Mesangial cell (primary cell): ENCODE data around the gene MST1. TPM values are rescaled to one million over a fixed set of nuclear protein-coding genes. Genes with fewer than 3 reads are reported as not detected.

Experiments
- total RNA-seq: library from RNA; depleted of rRNA; stranded (reverse); fragments of >200 nt; gene quantifications from 2 replicates; pipeline ENCODE4 v1.2.3, GENCODE V29; 2015

MST1 gene
- total RNA-seq = 6.0 and 61.0 TPM in 2 replicates

GRCh38 chr3:49689046-49689907 lies at the start of gene MST1, which contains the start of gene RNF123:
Gene MST1 (minus strand): TSS chr3:49689474. CDS start chr3:49688691, 783 bp downstream.
Gene RNF123 (plus strand): TSS chr3:49689557. CDS start chr3:49691166, 1,609 bp downstream.

GRCh38 chr3:49723628-49724551 lies 34.6 kb upstream of the MST1 start, which contains the start of gene GMPPB:
Gene GMPPB (minus strand): TSS chr3:49723951. CDS start chr3:49723726, 225 bp downstream.

GRCh38 chr3:49719214-49719884 lies 30.1 kb upstream of the MST1 start, which contains the start of gene AMIGO3:
Gene AMIGO3 (minus strand): TSS chr3:49719684. CDS start chr3:49719465, 219 bp downstream.

GRCh38 chr3:49673715-49674496 lies 15.4 kb downstream of the MST1 start, which contains the start of gene APEH:
Gene APEH (plus strand): TSS chr3:49674351. CDS start chr3:49674402, 51 bp downstream.

Other genes starting within 250 kb of the MST1 start
- 95.2 and 104 TPM in 2 replicates for gene DAG1, start 219.2 kb downstream of the MST1 start, total RNA-seq
- gene BSN, start 135.0 kb downstream of the MST1 start, total RNA-seq = 0.33 and 1.1 TPM in 2 replicates
- 148 and 154 TPM in 2 replicates for gene APEH, start 15.1 kb downstream of the MST1 start, total RNA-seq
- gene RNF123, start 83 bp upstream of the MST1 start, total RNA-seq = 21.0 and 38.0 TPM in 2 replicates
- 0.16 and 1.4 TPM in 2 replicates for gene AMIGO3, start 30.2 kb upstream of the MST1 start, total RNA-seq
- 18.3 and 72.4 TPM in 2 replicates for gene GMPPB, start 34.5 kb upstream of the MST1 start, total RNA-seq
- 32.9 and 51.1 TPM in 2 replicates for gene IP6K1, start 97.1 kb upstream of the MST1 start, total RNA-seq
- gene CDHR4, start 110.4 kb upstream of the MST1 start, total RNA-seq = not detected in 2 replicates
- 0.76 and 0.81 TPM in 2 replicates for gene INKA1, start 113.8 kb upstream of the MST1 start, total RNA-seq
- gene UBA7, start 124.5 kb upstream of the MST1 start, total RNA-seq = 7.0 and 22.6 TPM in 2 replicates
- gene TRAIP, start 167.1 kb upstream of the MST1 start, total RNA-seq = 3.4 and 11.9 TPM in 2 replicates
- not detected in 2 replicates for gene CAMKV, start 180.4 kb upstream of the MST1 start, total RNA-seq
- 0.65 and 2.0 TPM in 2 replicates for gene MST1R, start 214.4 kb upstream of the MST1 start, total RNA-seq
- 11.5 and 17.9 TPM in 2 replicates for gene MON1A, start 240.3 kb upstream of the MST1 start, total RNA-seq